ENCODE data around the gene SIGLEC14.
"Not testable (repeated sequence)": the region's sequence is repeated elsewhere in the genome, so short reads cannot be mapped to it uniquely, and the experiment has no call there.

SIGLEC14 gene, protein sequence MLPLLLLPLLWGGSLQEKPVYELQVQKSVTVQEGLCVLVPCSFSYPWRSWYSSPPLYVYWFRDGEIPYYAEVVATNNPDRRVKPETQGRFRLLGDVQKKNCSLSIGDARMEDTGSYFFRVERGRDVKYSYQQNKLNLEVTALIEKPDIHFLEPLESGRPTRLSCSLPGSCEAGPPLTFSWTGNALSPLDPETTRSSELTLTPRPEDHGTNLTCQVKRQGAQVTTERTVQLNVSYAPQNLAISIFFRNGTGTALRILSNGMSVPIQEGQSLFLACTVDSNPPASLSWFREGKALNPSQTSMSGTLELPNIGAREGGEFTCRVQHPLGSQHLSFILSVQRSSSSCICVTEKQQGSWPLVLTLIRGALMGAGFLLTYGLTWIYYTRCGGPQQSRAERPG

DNA sequence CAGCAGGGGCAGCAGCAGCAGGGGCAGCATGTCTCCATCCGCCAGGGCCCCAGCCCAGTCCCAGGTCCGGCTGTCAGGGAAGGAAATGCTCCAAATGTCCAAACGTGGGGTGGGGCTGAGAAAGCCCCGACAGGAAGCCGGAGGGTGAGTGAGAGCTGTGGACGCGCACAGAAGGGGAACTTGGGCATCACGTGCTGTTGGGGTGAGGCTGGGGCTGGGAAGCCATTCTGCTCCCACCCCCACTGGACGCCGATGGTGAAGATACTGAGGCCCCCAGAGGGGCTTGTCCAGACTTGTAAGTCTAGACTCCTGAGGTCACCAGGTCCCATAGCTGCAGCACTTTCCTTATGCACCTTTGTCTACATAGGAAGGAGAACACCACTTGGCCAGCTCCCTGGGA is at the start of gene SIGLEC14:
TSS of gene SIGLEC14 (minus strand) at position 96 of the 400 bp plus-strand sequence. CDS start at position 30, 66 bp downstream.
- not testable (repeated sequence) for DNase-seq

DNA sequence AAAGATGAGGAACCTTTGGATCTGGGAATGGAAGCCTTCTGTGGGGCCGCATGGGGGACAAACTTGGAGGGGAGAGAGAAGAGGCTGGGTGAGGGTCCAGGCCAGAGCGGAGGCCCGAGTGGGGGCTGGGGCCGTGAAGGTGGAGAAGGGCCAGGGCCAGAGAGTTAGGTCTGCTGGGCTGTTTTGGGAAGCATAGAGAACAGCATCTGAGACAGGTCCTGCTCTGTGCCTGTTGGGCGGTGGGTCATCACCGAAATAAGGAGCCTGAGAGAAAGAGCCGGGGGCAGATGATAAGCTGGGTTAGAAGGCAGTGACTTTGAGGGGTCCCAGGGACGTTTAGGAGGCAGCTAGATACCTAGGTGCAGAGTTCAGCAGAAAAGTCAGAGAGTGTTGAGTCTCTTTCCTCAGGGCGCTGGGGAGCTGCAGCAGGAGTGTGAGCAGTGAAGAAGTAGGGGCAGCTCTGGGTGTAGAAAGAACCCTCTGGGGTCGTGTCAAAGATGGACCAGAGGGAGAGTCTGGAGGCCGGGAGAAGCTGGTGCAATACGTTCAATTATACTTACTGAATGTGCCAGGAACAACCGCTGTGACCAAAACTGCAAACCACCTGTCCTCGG is 49.2 kb upstream of the SIGLEC14 start:
- DNase-seq: no peak

DNA sequence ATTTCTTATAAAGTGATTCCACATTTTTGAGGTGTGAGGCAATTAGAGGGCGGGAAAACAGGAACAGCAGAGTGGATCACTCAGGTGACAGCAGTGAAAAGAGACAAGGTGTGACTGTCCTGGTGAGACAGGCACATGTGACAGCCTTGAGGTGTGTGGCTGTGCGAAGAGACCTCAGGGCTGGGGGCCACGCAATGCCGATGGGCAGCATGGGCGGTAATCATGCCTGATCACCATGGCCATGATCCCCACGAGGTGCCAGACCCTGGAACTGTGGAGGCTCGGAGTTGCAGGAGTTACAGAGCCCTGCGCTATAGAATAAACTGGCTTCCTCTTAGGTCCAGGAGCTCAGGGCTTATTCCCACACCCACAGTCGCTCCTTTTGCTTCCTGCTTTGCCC is 48.5 kb upstream of the SIGLEC14 start:
- no peak for DNase-seq

DNA sequence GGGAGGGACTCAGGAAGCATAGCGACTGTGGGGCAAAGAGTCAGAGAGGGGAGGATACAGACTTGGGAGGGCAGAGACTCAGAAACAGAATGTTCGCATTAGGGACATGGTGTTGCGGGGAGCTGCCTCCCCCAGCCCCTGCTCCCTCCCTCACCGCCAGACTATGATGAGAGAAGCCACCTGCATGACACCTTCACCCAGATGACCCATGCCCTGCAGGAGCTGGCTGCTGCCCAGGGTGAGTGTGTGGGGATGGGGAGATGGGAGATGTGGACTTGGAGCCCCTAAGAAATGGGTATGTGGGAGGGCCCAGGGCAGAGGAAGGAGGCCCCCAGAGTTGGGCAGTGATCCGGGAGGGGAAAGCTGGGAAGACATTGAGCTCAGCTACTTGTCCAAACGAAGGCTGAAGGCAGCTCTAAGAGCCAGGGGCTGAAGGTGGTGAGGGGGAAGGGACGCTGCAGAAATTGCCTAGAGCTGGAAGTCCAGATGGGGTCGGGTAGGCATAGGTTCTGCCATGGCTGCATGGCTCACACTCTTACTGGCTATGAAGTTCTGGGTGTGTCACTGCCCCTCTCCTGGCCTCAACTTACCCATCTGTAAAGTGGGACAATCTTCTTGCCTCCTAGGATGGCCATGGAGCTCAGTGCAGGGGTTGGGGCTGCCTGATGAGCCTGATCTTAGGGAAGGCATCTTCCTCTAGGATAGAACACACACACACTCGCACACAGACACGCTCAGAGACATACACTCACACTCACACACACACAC is 47.9 kb upstream of the SIGLEC14 start:
- DNase-seq: no peak

DNA sequence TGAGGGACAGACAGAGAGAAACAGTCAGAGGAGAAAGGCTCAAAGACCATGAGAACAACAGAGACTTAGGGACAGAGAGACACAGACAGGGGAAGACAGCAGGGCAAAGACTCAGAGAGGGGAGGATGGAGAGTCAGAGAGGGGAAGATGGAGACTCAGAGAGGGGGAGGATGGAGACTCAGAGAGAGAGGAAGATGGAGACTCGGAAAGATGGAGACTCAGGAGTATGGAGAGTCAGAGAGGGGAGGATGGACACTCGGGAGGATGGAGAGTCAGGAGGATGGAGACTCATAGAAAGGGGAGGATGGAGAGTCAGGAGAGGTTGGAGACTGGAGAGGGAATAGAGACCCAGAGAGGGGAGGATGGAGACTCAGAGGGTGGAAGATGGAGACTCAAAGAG is 47.2 kb upstream of the SIGLEC14 start:
- no peak for DNase-seq

DNA sequence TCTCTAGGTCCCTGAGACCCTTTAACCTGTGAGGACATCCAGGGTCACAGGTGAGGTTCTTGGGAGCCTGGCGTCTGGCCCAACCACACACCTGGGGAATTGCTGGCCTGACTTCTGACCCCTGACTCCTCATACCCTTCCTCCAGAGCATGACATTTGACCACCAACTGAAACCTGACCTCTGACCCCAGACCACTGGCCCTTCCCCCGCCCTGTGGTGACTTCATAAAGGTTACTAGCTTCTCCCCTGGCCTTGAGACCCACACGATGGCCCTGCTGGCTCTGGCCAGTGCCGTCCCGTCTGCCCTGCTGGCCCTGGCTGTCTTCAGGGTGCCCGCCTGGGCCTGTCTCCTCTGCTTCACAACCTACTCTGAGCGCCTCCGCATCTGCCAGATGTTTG is 46.6 kb upstream of the SIGLEC14 start, which contains the start of gene SPACA6:
TSS of gene SPACA6 (plus strand) at position 71 of the 400 bp plus-strand sequence. CDS start at position 268, 197 bp downstream.
- no peak for DNase-seq

DNA sequence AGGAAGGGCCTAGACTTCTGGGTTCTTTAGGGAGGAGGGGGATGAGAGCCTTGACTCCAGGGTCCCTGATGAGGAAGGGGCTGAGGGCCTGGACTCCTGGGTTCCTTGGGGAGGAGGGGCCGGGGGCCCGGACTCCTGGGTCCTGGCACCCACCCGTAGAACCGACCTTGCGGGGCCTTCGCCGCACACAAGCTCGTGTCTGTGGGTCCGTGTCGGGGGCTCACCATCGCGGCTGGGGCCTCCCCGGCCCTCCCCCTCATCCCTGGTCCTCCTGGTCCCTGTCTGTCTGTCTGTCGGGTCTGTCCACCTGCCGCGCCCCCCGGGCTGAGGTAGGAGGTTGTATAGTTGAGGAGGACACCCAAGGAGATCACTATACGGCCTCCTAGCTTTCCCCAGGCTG is 45.8 kb upstream of the SIGLEC14 start:
- DNase-seq: no peak

DNA sequence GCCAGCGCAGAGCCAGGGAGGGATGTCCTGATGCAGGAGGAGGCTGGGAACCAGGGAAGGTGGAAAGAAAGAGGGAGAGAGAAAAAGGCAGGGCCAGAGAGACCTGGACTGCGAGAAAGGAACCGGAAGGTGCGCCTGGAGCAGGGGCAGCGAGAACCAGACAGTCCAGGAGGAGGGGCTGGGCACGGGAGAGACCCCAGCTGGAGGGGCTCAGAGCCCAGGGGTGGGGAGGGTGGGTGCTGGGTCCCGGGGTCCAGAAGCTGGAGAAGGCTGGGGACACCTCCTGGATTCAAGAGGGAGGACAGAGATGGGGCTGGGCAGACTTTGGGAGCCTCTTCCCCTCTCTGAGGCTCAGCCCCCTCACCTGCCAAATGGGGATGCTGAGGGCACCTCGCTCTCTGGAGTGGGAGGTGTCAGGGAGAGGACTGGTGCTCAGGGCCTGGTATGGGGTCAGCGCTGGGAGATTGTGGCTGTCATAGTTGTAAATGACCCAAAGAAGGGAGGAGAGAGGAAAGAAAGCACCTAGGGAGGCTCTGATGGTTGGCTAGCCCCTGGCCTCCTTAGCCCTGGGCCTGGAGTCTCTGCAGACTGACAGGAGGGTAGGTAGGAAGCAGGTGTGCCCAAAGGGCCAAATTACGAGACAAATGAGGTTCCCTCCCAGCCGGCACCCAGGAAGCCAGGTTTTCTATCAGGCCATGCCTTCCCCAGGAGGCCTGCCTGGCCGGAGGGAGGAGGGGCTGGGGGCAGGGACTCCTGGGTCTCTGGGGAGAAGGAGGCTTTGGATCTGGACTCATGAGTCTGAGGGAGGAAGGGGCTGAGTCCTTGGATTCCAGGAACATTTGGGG is 45.2 kb upstream of the SIGLEC14 start:
- DNase-seq: no peak

DNA sequence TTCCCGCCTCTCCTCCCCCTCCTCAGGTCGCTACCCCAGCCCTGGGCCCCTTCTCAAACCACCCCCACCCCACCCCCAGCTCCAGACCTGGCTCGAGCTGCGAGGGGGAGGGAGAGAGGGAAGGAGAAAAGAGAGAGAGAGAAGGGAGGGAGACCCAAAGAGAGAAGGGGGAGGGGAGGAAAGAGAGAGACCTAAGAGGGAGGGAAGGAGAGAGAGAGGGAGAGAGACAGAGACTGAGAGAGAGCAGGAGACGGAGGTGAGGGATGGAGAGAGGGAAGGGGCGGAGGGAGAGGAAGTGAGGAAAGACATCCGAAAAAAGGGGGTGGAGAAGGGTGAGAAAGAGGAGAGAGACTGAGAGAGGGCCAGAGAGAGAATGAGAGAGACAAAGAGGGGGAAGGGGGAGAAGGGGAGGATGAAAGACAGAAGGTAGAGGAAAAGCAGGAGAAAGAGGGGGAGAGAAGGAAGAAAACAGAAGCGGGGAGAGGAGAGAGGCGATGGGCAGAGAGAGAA is 44.5 kb upstream of the SIGLEC14 start:
- DNase-seq: no peak

DNA sequence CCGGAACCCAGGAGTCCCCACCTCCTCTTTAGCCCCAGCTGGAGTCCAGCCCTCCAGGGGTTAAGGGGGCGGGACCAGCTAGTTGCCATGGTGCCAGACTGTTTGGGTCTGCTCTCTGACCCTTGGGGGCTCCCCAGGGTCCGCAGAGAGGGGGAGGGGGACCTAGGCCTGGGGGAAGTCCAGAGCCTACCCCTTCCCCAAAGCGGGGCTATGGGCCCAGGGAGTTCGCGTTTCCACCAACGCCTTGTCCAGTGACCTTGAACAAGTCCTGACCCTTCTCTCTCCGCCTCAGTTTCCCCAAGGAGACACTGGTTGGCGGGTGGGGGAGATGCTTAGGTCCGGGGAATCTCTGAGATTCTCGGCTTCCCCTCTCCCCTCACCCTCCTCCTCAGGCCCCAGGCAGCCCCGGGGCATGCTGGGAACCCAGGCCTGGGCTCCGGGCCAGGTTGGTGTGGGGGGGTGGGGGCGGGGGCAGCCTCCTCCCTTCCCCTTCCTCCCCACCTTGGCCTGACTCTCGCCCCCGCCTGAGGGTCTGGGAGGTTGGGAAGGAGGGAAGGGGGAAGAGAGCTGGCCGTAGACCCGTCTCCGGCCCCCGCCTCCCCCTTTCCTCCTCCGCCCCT is 43.9 kb upstream of the SIGLEC14 start:
- no peak for DNase-seq

DNA sequence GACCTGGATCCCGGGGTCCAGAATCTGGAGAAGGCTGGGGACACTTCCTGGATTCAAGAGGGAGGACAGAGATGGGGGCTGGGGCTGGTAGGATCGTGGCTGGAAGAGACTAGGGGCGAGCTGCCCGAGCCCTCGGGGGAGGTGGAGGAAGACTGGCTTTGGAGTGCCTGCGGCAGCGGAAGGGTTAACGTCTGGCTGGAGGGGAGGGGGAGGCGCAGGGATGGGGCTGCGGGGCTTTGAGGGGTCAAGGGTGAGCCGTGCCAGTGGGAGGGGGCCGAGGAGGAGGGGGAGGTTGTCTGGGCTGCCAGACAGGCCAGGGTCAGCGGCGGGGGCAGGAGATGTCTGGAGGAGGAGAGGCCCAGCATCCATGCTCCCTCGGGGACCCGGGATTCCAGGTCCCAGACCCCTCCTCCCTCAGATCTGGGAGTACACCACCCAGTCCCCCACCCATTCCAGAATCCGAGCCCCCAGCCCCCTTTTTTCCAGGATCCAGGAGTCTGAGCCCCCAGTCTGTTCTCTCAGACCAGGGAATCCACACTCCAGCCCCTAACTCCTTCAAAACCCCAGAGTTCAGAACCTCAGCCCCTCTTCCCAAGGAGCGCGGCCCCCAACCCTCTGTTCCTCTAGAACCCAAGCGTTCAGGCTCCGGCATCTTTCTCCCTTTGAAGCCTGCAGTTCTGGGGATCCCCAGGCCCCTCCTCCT is 43.3 kb upstream of the SIGLEC14 start:
- DNase-seq: no peak

DNA sequence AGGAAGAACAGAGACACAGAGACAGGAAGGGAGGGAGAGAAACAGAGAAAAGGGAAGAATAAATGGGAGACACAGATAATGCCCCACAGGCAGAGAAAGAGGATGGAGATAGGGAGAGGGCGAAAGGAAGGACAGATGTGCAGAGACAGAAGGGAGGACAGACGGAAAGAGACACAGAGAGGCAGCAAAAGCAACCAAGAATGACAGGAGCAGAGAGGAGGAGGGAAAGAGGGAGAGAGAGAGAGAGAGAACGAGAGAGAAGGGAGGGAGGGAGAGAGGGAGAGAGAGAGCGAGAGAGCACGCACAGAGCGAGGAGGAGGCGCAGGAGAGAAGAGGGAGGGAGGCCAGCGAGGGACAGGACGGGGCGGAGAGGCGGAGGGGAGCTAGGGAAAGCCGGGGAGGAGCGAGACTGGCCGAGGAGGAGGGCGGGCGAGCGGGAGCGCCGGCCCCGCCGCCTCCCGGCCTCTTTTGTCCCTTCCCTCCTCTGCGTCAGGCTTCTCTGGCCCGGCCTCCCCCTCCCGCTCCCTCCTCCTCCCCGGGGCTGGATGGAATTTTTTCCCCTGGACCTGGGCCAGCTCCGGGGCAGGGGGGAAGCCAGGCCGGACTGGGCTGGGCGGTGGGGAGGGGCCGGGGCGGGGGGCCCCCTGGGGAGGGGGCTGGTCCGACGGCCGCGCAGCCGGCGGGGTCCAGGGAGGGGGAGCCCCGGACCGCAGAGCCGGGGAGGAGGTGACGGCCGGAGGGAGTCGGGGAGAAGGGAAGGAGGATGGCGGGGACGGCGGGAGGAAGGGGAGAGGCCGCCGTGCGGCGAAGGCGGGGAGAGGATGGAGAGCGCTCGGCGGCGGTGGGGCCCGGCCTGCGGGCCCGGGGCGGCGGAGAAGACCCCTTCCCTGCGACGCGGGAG is 42.3 kb upstream of the SIGLEC14 start:
- DNase-seq: no peak

DNA sequence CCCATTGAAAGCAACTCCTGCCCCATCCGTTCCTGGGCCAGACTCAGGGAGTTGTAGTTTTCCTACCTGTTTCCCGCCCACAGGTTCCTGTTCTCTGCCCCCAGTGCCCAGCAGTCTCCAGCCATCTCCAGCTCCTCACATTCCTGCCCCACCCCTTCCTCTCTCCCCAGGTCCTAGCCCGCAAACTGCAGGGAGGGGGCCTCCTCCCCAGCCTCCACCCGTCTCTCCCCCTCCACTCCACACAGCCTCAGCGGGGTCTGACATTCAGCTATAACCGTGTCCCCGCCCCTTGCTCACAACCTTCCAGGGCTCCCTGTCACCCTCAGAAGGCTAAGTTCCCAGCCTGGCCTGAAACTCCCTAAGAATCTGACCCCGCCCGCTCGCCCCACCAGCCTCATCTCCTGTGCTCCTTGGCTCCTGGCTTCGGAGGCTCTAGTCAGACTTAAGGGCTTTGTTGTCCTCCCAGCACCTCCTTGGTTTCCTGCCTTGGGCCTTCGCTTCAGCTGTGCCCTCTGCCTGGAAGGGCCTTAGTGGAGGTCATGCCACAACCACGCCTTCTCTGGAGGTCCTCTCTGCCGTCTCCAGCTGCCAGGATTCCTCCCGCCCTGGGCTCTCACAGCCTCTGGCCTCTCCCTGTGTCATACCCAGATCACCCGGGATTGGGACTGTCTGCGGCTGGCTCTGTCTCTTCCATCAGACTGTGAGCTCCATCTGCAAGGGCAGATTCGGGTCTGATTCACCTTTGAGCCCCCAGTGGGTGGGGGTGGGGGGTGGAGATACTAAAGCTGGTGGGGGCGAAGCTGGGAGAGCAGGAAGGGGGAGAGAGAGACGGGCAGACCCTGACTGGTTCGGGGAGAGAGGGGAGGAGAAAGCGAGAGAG is 41.4 kb upstream of the SIGLEC14 start:
- no peak for DNase-seq

DNA sequence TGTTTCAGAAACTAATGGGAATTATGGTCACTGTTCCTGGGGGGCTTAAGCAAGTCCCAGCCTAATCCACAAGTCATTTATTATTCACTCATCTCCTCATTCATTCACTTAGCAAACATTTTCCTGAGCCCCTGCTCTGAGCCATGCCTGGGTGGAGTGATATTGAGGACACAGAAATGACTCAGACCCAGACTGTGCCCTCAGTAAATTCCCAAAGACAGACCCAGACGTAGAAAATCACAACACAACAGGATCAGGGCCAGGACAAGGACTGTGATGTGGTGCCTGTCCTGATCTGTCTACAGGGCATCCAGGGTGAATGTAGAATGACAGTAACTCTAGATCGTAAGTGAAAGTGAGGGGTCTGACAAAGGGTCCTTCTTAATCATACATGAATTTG is 39.5 kb upstream of the SIGLEC14 start:
- no peak for DNase-seq

DNA sequence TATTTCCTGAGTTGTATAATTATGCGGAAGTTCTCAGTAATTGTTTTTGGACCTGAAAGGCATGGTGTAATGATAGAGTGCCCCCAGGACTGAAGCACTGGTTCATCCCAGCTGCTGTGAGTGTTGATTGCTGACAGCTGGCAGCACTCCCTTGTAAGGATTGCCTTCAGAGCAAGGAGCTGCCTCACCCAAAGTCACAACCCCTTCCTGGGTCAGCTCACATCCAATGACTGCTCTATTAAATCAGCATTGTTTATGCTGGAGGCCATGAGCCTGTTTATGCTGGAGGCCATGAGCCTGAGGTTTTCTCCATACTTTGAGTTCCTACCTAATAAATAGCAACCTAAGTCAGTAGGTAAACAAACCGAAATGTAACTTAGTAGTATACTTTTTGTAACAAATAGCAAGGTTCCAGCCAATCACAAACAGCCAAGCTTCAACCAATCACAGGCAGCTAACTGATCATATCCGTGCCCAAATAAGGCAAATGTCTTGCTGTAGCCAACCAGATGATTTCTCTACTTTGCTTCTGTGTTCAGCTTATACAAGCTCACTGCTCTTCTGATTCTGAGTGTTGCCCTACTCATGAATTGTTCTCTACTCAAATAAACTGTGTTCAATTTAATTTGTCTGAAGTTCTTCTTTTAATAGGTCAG is 34.8 kb upstream of the SIGLEC14 start:
- no peak for DNase-seq

DNA sequence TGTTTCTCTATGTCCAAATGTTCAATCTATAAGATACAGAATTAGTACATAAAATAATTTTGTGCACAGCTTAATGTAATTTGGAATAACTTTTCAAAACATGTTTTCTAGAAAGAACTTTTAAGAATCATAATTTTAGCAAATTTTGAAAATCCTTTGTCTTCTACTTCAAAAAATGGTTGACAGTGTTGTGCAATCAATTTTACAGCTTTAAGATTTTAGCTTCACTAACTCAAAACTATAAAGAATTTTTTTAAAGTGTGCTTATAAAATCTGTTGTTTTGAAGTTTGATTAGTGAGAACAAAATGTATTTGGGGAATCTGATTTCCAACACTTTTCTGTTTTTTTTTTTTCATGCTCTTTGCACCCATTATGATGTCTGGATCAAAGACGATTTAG is 33.8 kb upstream of the SIGLEC14 start:
- DNase-seq: no peak

DNA sequence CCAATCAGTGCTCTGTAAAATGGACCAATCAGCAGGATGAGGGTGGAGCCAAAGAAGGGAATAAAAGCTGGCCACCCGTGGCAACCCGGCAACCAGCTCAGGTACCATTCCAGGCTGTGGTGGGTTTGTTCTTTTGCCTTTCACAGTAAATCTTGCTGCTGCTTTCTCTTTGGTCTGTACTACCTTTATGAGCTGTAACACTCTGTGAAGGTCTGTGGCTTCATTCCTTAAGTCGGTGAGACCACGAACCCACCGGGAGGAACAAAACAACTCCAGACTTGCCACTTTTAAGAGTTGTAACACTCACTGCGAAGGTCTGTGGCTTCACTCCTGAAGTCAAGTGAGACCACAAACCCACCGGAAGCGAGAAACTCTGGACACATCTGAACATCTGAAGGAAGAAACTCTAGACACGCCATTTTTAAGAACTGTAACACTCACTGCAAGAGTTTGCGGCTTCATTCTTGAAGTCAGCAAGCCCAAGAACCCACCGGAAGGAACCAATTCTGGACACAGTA is 30.0 kb upstream of the SIGLEC14 start:
- no peak for DNase-seq

DNA sequence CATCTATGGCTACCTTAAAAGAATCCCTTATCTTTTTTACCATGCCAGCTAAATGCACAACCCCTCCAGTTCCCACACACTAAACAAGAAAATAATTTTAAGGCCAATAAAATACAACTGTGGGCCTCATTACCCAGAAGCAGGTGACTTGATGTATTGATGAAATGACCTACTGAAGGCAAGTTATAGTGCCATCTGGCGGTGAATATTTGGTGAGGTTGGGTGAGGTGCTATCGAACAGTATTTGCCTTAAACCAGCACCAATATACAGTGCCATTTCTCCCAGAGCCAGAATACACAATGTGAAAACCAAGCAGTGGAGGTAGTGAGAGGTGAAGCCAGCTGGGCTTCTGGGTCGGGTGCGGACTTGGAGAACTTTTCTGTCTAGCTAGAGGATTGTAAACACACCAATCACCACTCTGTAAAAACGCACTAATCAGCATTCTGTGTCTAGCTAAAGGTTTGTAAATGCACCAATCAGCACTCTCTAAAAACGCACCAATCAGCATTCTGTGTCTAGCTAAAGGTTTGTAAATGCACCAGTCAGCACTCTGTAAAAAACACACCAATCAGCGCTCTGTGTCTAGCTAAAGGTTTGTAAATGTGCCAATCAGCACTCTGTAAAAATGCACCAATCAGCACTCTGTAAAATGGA is 29.4 kb upstream of the SIGLEC14 start:
- peak in 1 of 2 experiments; percentile 10 for DNase-seq

Data from NCI-H524 (cell line).